ENCODE results near the gene CD1C.
"Not testable (repeated sequence)": the region's sequence is repeated elsewhere in the genome, so short reads cannot be mapped to it uniquely, and the experiment has no call there.

The CD1C gene

GRCh38 chr1:158289811-158290210 lies at the start of gene CD1C:
CD1C (plus strand) TSS chr1:158289923; CDS start chr1:158290065, 142 bp downstream.
- DNase-seq: no peak

GRCh38 chr1:158246650-158247049 lies 43.1 kb upstream of the CD1C start:
- DNase-seq: no peak

GRCh38 chr1:158248118-158248517 lies 41.6 kb upstream of the CD1C start:
- peak; percentile 5 to 25 for DNase-seq

- DNase-seq: no peak
Observed at GRCh38 chr1:158248771-158249170, 41.0 kb upstream of the CD1C start.

GRCh38 chr1:158249646-158250045 lies 40.1 kb upstream of the CD1C start:
- no peak for DNase-seq

GRCh38 chr1:158251163-158251562 lies 38.6 kb upstream of the CD1C start:
- DNase-seq: no peak

- no peak for DNase-seq
Observed at GRCh38 chr1:158255656-158256055, 34.1 kb upstream of the CD1C start.

GRCh38 chr1:158256747-158257146 lies 33.0 kb upstream of the CD1C start:
- DNase-seq: not testable (repeated sequence)

GRCh38 chr1:158257888-158258287 lies 31.8 kb upstream of the CD1C start:
- DNase-seq: no peak

GRCh38 chr1:158259117-158259516 lies 30.6 kb upstream of the CD1C start:
- no peak for DNase-seq

- DNase-seq: no peak
Observed at GRCh38 chr1:158272681-158273080, 17.0 kb upstream of the CD1C start.

- no peak for DNase-seq
Observed at GRCh38 chr1:158274797-158275196, 14.9 kb upstream of the CD1C start.

GRCh38 chr1:158282421-158282820 lies 7.3 kb upstream of the CD1C start:
- not testable (repeated sequence) for DNase-seq

GRCh38 chr1:158283965-158284364 lies 5.8 kb upstream of the CD1C start:
- no peak for DNase-seq

GRCh38 chr1:158285756-158286241 lies 3.9 kb upstream of the CD1C start:
- peak; percentile 6 to 26 for DNase-seq

GRCh38 chr1:158286487-158286886 lies 3.2 kb upstream of the CD1C start:
- no peak for DNase-seq

- DNase-seq: no peak
Observed at GRCh38 chr1:158286941-158287346, 2.8 kb upstream of the CD1C start.

GRCh38 chr1:158290321-158290844 lies 660 bp downstream of the CD1C start:
- no peak for DNase-seq

GRCh38 chr1:158295791-158296190 lies 6.1 kb downstream of the CD1C start:
- no peak for DNase-seq

GRCh38 chr1:158310623-158311022 lies 20.9 kb downstream of the CD1C start:
- DNase-seq: no peak

- no peak for DNase-seq
Observed at GRCh38 chr1:158311066-158311465, 21.3 kb downstream of the CD1C start.

- DNase-seq: no peak
Observed at GRCh38 chr1:158323866-158324265, 34.1 kb downstream of the CD1C start.

GRCh38 chr1:158324395-158324794 lies 34.7 kb downstream of the CD1C start:
- DNase-seq: no peak

- DNase-seq: no peak
Observed at GRCh38 chr1:158327481-158327880, 37.8 kb downstream of the CD1C start.

- DNase-seq: no peak
Observed at GRCh38 chr1:158328426-158328825, 38.7 kb downstream of the CD1C start.
